Caco-2 (cell line): ENCODE results near the gene ASB16. TPM values are rescaled to one million over a fixed set of nuclear protein-coding genes. Genes with fewer than 3 reads are reported as not detected.

Source experiments
- BruUV-seq: library from RNA; stranded (reverse); fragments of 400-500 nt; replicated peaks from 2 replicates; lab custom pipeline; 2021; lab: Mats Ljungman, UMichigan
- CTCF ChIA-PET: fragments of 300-600 bp; sonication (Branson Sonifier 250); formaldehyde crosslinking; loops from one replicate; lab custom pipeline; 2022; ENCODE audit warnings: antibody characterized with exemption; lab: Charles Lee
- POLR2A ChIA-PET: fragments of 300-600 bp; sonication (Branson Sonifier 250); formaldehyde crosslinking; loops from one replicate; lab custom pipeline; 2022; ENCODE audit warnings: antibody characterized with exemption; lab: Charles Lee
- DNase-seq, 2 experiments: peaks; one replicate each; pipeline versions ENCODE4 v3.0.0 to v3.0.0-alpha.2; 2020 to 2022
- H3K27me3 ChIP-seq: replicated peaks from 2 replicates; pipeline ENCODE4 v1.6.0; 2011; ENCODE audit warnings: low read length; ENCODE audit not compliant: control insufficient read depth, insufficient read depth
- H3K36me3 ChIP-seq: 2 replicates; pipeline ENCODE4 v1.5.1; 2011; ENCODE audit warnings: low read length; ENCODE audit not compliant: control insufficient read depth, insufficient read depth
- H3K4me1 ChIP-seq: fragments of 250-450 bp; sonication (Bioruptor Pico); 2 replicates; pipeline ENCODE4 v1.5.1; 2020; ENCODE audit warnings: mild to moderate bottlenecking
- H3K4me3 ChIP-seq: 2 replicates; pipeline ENCODE4 v1.5.1; 2011; ENCODE audit warnings: low read depth, mild to moderate bottlenecking, control low read depth, low read length
- H3K9me3 ChIP-seq: fragments of 250-450 bp; sonication (Bioruptor Pico); 2 replicates; pipeline ENCODE4 v1.5.1; 2020; ENCODE audit warnings: mild to moderate bottlenecking, moderate library complexity
- H3K27ac Mint-ChIP-seq: one replicate; pipeline ENCODE4 v1.8.0; 2022; ENCODE audit warnings: mixed read lengths; ENCODE audit not compliant: unreplicated experiment
- H3K27me3 Mint-ChIP-seq: one replicate; pipeline ENCODE4 v1.8.0; 2022; ENCODE audit warnings: mixed read lengths; ENCODE audit not compliant: insufficient read depth, unreplicated experiment
- H3K36me3 Mint-ChIP-seq: one replicate; pipeline ENCODE4 v1.8.0; 2022; ENCODE audit warnings: mild to moderate bottlenecking, mixed read lengths; ENCODE audit not compliant: insufficient read depth, unreplicated experiment
- H3K4me1 Mint-ChIP-seq: one replicate; pipeline ENCODE4 v1.8.0; 2022; ENCODE audit warnings: low read depth, mixed read lengths; ENCODE audit not compliant: unreplicated experiment
- H3K4me3 Mint-ChIP-seq: one replicate; pipeline ENCODE4 v1.8.0; 2022; ENCODE audit warnings: mild to moderate bottlenecking, moderate library complexity, mixed read lengths; ENCODE audit not compliant: unreplicated experiment
- H3K9me3 Mint-ChIP-seq: one replicate; pipeline ENCODE4 v1.8.0; 2022; ENCODE audit warnings: mixed read lengths; ENCODE audit not compliant: unreplicated experiment
- intact Hi-C: fragments of 100-400 bp; cut with micrococcal nuclease; formaldehyde crosslinking; loops from one replicate; pipeline ENCODE4 v1.10.0; 2022; ENCODE audit not compliant: unreplicated experiment
- total RNA-seq: library from RNA; stranded (reverse); gene quantifications from 2 replicates; pipeline ENCODE4 v1.2.3, GENCODE V29; 2022
- TF ChIP-seq, protein P1 (sequence below), 2 experiments: fragments of 200-600 bp in 1 of 2; IDR thresholded peaks; 1 replicate in 1 of 2; 2 replicates in 1 of 2; pipeline versions ENCODE4 v1.5.1 to v1.8.0; 2011 to 2022; ENCODE audit warnings: antibody characterized with exemption in 1 of 2, control low read depth in 1 of 2, inconsistent platforms in 1 of 2, low read depth in 1 of 2, low read length in 1 of 2, mild to moderate bottlenecking in 1 of 2, moderate library complexity in 1 of 2; ENCODE audit not compliant: insufficient read depth in 1 of 2, severe bottlenecking in 1 of 2, unreplicated experiment in 1 of 2

ASB16 gene
- total RNA-seq, 1 experiment from 2014 or later: not detected

DNA sequence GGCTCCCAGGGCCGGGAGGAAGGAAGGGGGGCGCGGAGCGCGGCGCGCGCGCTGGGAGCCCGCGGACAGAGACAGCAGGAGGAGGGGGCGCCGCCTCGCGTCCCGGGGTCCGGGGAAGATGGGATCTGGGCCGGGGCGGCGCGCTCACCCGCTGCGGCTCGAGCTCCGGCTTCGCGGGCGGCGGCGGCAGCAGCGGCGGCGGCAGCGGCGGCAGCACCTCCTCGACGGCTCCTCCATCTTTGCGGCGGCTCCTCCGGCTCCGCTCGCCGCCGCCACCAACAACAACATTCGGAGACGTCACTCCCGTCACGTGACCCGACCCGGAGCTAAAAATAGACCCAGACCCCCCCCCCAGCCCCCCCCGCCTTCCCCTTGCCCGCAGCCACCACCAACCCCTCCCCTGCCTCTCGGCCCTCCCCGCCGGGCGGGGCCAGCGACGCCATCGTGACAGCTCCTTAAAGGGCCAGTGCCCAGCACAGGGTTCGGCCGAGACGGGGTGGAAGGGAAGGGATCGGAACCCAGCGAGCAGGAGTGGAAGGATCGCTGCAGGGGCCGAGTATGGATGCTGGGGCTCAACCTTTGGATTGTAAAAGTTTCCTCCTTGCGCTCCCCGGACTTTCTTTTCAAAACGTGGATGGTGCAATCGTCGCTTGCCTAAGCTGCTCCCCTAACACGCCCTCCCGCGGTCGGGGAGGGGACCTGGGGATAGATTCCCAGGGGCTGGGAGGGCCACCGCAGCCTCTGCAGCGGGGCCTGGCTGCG, 47.0 kb upstream of the ASB16 start, which contains the start of gene HDAC5:
Gene HDAC5, minus strand, starts transcription at position 286 of the 762 bp plus-strand sequence. CDS start 6,126 bp downstream, outside the sequence.
- H3K36me3 Mint-ChIP-seq: no peaks in the 10 kb centered on the region
- peak; percentile 97 for DNase-seq
- no peaks in the 10 kb centered on the region for H3K27me3 Mint-ChIP-seq
- Histone ChIP-seq H3K9me3 (no peaks in the 10 kb centered on the region), H3K27me3 (no peaks in the 10 kb centered on the region), H3K4me1 (peaks cover 5% of the 10 kb centered on the region; the same call in 1 of the 2 replicates), H3K4me3 (peak within 1 kb of the TSS; percentile 69), H3K36me3 (no peaks in the 10 kb centered on the region)
- POLR2A ChIA-PET: interaction anchor here (0.5 to 1.6 kb wide), 15 partner anchors 9 to 262 kb away, joined by 3 to 11 read pairs (median 4); partner anchors contain the start of genes G6PC3, LSM12 and TMEM101
- CTCF ChIA-PET: interaction anchor here (0.5 to 1.9 kb wide), 30 partner anchors 8 to 1441 kb away, joined by 3 to 21 read pairs (median 4); partner anchors contain the start of genes DHX8, LSM12 and TMUB2
- BruUV-seq: no TSS peak
- peaks cover 7% of the 10 kb centered on the region for H3K4me1 Mint-ChIP-seq
- H3K4me3 Mint-ChIP-seq: peak within 1 kb of the TSS; percentile 94
- H3K9me3 Mint-ChIP-seq: no peaks in the 10 kb centered on the region
- peak within 1 kb of the TSS; percentile 97 for H3K27ac Mint-ChIP-seq
- TF ChIP-seq, protein P1, sequence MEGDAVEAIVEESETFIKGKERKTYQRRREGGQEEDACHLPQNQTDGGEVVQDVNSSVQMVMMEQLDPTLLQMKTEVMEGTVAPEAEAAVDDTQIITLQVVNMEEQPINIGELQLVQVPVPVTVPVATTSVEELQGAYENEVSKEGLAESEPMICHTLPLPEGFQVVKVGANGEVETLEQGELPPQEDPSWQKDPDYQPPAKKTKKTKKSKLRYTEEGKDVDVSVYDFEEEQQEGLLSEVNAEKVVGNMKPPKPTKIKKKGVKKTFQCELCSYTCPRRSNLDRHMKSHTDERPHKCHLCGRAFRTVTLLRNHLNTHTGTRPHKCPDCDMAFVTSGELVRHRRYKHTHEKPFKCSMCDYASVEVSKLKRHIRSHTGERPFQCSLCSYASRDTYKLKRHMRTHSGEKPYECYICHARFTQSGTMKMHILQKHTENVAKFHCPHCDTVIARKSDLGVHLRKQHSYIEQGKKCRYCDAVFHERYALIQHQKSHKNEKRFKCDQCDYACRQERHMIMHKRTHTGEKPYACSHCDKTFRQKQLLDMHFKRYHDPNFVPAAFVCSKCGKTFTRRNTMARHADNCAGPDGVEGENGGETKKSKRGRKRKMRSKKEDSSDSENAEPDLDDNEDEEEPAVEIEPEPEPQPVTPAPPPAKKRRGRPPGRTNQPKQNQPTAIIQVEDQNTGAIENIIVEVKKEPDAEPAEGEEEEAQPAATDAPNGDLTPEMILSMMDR (IDR thresholded peaks at IDR 0.05; ENCODE audit: insufficient read depth in 1 of 2, low read depth in 1 of 2, low read length in 1 of 2, severe bottlenecking in 1 of 2, unreplicated experiment in 1 of 2): peak; percentile 67 to 92
- intact Hi-C loops: loop anchor here (1.0 to 2.0 kb wide), 3 partner anchors 18 to 58 kb away; partner anchors contain the start of genes G6PC3 and HROB

DNA sequence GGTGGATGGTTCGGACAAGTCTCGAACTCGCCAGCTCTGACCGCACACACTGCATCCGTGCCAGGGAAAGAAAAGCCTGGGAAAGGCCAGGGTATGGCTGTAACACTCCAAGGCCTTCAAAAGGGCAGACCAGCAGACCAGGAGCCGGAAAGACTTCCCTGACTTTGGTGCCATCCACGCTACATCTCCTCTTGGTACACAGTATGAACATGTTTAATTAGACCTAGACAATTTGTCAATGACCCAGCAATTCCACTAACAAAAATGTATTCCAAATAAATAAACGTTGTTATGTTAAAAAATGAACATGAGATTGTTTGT, 46.4 kb upstream of the ASB16 start:
- POLR2A ChIA-PET: interaction anchor here (0.9 to 1.6 kb wide), 9 partner anchors 8 to 109 kb away, joined by 3 to 11 read pairs (median 5); partner anchors contain the start of genes G6PC3, LSM12 and TMEM101
- Mint-ChIP-seq H3K36me3 (no peaks in the 10 kb centered on the region), H3K27me3 (no peaks in the 10 kb centered on the region), H3K4me3 (peak overlapping the region; percentile 94), H3K9me3 (no peaks in the 10 kb centered on the region), H3K4me1 (peaks cover 7% of the 10 kb centered on the region), H3K27ac (peak overlapping the region; percentile 97)
- Histone ChIP-seq H3K9me3 (no peaks in the 10 kb centered on the region), H3K27me3 (no peaks in the 10 kb centered on the region), H3K4me1 (peaks cover 5% of the 10 kb centered on the region; the same call in 1 of the 2 replicates), H3K36me3 (no peaks in the 10 kb centered on the region), H3K4me3 (peak overlapping the region; percentile 69)
- TF ChIP-seq, protein P1 (IDR thresholded peaks at IDR 0.05; ENCODE audit: insufficient read depth in 1 of 2, low read depth in 1 of 2, low read length in 1 of 2, severe bottlenecking in 1 of 2, unreplicated experiment in 1 of 2): no peak
- no peak for DNase-seq
- BruUV-seq: TSS peak; percentile 100
- CTCF ChIA-PET: interaction anchor here (0.6 to 1.9 kb wide), 15 partner anchors 8 to 870 kb away, joined by 3 to 21 read pairs (median 7); partner anchors contain the start of gene TMUB2
- intact Hi-C loops: loop anchor here (1.0 kb wide), 1 partner anchor 17 kb away; the partner anchor contains the start of gene HROB

DNA sequence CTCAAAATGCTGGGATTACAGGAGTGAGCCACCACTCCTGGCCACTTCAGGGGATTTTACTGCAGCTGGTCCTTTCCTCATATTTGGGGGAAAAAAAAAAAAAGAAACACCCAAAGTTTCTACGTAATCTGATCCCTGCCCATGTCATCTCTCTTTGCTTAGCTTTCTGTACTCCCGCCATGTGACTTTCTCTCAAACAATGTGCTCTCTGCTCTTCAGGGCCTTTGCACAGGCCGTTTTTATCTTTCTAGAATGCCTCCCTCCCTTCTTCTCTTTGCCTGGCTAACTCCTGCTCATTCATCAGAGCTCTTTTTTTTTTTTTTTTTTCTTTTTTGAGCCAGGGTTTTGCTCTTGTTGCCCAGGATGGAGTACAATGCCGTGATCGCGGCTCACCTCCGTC, 42.1 kb upstream of the ASB16 start:
- ChIA-PET POLR2A (no interaction called here), CTCF (interaction anchor here (0.7 to 0.9 kb wide), 2 partner anchors 12 to 22 kb away, joined by 4 to 5 read pairs; no protein-coding TSS in a partner anchor)
- Mint-ChIP-seq H3K27ac (no peak overlapping the region), H3K4me3 (no peak overlapping the region), H3K4me1 (peaks cover 8% of the 10 kb centered on the region), H3K36me3 (no peaks in the 10 kb centered on the region), H3K9me3 (no peaks in the 10 kb centered on the region), H3K27me3 (no peaks in the 10 kb centered on the region)
- Histone ChIP-seq H3K36me3 (no peaks in the 10 kb centered on the region), H3K4me3 (no peak overlapping the region), H3K27me3 (no peaks in the 10 kb centered on the region), H3K9me3 (no peaks in the 10 kb centered on the region), H3K4me1 (peaks cover 7% of the 10 kb centered on the region; the same call in 1 of the 2 replicates)
- TF ChIP-seq, protein P1 (IDR thresholded peaks at IDR 0.05; ENCODE audit: insufficient read depth in 1 of 2, low read depth in 1 of 2, low read length in 1 of 2, severe bottlenecking in 1 of 2, unreplicated experiment in 1 of 2): no peak
- DNase-seq: no peak
- no TSS peak for BruUV-seq
- intact Hi-C loops: no loop called here
